HG03159 (cell line): ENCODE measurements around the gene CCNY.

Experiments used
- ATAC-seq: cut with Tn5 transposase; IDR thresholded peaks from one replicate; pipeline ENCODE4 v1.9.1; 2021; ENCODE audit warnings: mild to moderate bottlenecking, moderate library complexity; ENCODE audit not compliant: unreplicated experiment

CCNY gene

DNA sequence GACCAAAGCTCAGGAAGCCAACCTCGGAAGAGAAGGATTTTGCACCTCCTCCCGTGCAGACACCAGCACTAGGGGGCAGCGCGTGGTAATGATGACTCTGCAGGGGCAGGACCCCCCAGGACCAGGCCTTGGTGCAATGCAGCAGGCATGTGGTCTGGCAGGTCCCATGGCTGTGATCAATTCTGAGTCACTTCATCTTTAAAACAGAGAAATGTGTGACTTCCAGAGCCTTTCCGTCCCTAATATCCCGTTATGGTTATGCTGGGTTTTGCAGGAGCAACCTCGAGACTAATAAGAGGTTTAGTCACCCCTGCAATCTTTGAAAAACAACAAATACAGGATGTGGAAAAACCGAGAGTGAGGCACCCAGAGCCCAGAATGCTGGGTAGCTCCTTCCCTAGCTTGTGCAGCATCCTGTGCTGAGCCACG, 238.6 kb downstream of the CCNY start:
- no peak for ATAC-seq

GRCh38 chr10:35575640-35576039, 239.3 kb downstream of the CCNY start:
- no peak for ATAC-seq

DNA sequence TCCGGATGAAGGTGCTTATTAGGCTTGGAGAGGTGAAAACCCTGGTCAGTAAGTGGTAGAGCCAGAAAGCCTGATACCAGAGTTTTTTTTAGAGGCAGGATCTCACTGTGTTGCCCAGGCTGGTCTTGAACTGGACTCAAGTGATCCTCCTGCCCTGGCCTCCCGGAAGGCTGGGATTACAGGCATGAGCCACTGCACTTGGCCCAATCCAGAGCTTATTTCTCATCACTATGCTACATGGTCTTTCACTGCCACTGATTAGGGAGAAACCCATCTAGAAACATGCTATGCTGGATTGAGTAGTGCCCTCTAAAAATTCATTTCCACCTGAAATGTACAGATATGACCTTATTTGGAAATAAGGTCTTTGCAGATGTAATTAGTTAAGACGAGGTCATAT, 240.4 kb downstream of the CCNY start:
- ATAC-seq = no peak

DNA sequence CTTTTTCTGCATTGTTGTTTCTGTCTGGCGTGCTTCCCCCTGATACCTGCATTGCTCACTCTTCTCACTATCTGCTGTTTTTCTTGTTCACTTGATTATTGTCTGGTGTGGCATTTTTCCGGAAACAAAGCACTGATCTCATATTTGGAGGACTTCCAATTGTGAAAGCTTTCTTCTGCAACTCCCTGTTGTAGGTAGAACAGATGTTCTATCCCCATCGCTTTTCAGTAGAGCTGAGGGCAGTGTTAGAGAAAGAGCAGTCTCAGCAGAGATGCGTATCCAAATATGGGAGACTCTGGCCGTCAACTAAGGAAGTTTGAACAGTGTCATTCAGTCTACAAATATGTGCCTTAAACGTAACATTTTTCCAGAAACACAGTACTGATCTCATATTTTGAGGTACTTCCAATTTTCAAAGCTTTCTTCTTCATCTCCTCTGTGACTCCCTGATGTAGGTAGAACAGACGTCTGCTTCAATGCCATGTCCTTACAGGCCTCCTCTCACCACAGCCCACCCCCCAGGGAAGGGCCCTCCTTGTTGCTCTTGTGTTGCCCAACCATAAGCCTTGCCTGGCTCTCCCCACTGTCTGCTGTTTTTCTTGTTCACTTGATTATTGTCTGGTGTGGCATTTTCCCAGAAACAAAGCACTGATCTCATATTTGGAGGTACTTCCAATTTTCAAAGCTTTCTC, 241.8 kb downstream of the CCNY start:
- no peak for ATAC-seq

- no peak for ATAC-seq
Measured at GRCh38 chr10:35578618-35578956, 242.3 kb downstream of the CCNY start.

DNA sequence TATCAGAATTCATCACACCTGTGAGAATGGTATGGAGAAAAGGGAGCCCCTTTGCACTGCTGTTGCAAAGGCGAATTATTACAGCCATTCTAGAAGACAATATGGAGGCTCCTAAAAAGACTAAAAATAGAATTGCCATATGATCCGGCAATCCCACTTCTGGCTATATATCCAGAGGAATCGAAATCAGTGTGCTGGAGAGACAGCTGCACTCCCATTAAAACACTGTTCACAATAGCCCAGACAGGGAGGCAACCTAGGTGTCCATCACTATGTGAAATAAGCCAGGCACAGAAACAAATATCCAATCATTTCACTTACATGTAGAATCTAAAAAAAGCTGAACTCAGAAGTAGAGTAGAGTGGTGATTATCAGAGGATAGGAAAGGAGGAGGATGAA, 242.8 kb downstream of the CCNY start:
- no peak for ATAC-seq

- ATAC-seq = no peak
Measured at GRCh38 chr10:35579726-35580422, 243.6 kb downstream of the CCNY start.

- no peak for ATAC-seq
Measured at GRCh38 chr10:35580423-35580770, 244.1 kb downstream of the CCNY start.

DNA sequence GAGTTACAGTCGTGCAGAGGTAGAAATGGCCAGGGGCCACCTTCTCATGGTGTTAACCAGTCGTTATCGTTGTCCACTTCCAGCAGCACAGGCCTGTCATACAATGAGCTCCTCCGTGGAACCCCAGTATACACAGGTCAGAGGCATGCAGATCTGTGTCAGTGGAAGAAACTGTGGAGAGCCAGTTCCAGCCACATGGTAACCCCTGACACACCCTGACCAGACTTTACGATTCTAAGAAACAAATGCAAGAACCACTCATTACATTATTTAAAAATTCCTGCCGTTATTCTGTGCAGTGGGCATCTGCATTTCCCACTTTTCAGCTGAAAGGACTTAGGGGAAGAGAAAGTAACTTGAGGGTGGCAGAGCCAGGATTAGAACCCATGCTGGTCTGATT, 245.3 kb downstream of the CCNY start:
- ATAC-seq = no peak

DNA sequence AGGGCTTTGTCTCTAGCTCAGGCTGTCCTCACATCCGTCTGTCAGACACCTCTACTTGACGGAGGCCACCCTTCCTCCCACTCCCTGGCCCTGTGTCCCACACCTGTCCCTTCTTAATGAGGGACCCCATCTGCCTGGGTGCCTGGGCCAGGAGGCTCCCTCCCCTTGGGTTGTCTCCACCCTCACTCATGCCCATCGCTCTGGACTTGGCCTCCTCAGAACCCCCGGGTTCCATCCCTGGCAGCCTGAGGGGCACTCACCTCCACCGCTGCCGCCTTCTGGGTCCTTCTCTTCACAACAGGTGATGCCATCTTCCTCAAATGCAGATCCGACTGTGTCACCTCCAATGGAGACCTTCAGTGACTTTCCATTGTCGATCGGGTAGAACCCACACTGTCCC, 248.6 kb downstream of the CCNY start:
- ATAC-seq = no peak

DNA sequence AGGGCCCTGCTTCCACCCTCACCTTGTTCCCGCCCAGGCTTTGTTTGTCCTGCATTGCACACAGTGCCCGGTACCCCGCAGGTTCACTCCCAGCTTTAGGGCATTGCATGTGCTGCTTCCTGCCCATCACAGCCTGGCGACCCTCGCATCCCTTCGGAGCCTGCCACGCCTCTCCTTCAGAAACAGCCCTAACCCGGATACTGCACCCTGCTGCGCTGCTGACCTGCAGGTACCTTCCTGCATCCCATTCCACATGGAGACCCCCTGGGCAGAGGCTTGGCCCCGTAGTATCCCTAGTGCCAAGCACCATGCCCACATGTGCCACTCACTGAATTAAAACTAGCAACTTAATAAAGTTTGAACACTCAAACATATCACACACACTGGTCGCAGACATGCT, 249.0 kb downstream of the CCNY start:
- ATAC-seq = no peak

GRCh38 chr10:35585903-35586535, 249.7 kb downstream of the CCNY start:
- ATAC-seq = no peak

DNA sequence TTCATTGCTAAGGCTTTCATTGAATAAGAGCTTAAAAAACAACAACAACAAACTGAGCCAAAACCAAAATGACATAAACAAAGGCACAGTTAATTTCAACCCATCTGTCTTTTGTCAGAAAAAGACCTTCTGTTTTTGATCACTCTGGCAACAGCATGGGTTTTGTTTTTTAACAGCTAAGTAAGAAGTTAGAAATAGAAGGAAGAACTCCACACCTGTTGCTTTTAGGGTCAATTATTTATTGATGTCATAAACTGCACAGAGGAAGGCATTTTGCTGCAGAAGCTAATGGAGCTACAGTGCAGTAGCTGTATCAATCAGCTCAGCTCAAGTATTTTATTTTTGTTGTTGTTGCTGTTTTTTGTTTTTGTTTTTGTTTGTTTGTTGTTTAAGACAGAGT, 252.5 kb downstream of the CCNY start:
- ATAC-seq = no peak

GRCh38 chr10:35592441-35592840, 256.1 kb downstream of the CCNY start:
- no peak for ATAC-seq

GRCh38 chr10:35594115-35595079, 258.1 kb downstream of the CCNY start:
- ATAC-seq = no peak

DNA sequence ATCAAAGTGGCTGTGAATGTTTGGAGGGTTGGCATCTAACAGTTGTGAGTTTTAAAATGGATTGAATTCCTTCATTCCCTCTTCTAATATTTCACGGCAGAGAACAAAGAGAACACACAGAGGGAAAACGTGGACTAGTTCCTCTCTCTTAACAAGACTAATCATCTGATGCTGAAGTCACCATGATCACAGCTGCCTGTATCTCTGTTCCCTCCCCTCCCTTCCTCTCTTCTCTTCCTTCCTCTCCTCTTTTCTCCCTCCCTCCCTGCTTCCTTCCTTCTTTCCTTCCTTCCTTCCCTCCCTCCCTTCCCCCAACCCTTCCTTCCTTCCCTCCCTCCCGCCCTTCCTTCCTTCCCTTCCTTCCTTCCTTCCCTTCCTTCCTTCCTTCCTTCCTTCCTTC, 258.8 kb downstream of the CCNY start:
- ATAC-seq = no peak

GRCh38 chr10:35598379-35598778, 262.1 kb downstream of the CCNY start:
- ATAC-seq = no peak

DNA sequence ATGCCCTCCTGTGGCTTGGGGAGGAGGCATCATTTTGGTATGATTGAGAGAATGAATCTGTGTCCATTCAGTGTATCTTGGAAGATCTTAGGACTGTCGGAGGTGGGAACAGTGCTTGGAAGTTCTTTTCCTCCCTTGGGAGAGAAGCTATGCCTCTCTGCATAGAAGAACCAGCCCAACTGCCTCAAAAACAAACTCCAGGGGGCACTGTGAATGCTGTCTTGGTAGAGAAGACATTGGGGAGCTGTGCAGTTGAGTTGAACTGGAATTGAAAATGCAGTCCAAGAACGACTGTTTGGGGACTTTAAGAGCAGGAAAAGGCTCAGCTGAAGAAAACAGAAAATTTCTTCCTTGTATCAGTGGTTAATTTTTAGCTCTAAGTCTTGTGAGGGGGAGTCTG, 263.9 kb downstream of the CCNY start:
- no peak for ATAC-seq

GRCh38 chr10:35605191-35605590, 268.9 kb downstream of the CCNY start, which contains the start of gene GJD4:
Gene GJD4 (plus strand): TSS chr10:35605341. CDS start chr10:35605568, 227 bp downstream.
- ATAC-seq = no peak

GRCh38 chr10:35606430-35606829, 270.1 kb downstream of the CCNY start:
- ATAC-seq = no peak
